GM21576 (cell line): ENCODE data around the gene BUB3.

Source experiments
- ATAC-seq: cut with Tn5 transposase; IDR thresholded peaks from one replicate; pipeline ENCODE4 v1.9.1; 2021; ENCODE audit warnings: mild to moderate bottlenecking, moderate library complexity; ENCODE audit not compliant: unreplicated experiment

The BUB3 gene

DNA sequence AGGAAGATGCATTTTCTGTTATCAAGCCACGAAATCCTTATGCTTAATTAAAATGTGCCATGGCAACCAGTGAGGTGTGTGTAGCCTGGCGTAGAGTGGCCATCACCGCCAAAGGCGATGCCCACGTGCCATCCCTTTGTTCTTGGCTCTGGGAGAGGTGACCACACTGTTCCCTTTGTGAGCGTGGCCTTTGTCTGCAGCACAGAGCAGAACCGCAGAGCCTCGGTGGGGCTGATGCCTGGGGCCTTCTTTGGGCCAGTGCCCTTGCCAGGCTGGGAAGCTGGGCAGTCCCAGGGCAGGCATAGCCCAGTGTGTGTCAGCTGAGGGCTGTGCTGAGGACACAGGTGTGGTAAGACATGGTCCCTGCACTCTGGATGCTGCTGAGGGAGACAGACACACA, 48.3 kb downstream of the BUB3 start:
- no peak for ATAC-seq

DNA sequence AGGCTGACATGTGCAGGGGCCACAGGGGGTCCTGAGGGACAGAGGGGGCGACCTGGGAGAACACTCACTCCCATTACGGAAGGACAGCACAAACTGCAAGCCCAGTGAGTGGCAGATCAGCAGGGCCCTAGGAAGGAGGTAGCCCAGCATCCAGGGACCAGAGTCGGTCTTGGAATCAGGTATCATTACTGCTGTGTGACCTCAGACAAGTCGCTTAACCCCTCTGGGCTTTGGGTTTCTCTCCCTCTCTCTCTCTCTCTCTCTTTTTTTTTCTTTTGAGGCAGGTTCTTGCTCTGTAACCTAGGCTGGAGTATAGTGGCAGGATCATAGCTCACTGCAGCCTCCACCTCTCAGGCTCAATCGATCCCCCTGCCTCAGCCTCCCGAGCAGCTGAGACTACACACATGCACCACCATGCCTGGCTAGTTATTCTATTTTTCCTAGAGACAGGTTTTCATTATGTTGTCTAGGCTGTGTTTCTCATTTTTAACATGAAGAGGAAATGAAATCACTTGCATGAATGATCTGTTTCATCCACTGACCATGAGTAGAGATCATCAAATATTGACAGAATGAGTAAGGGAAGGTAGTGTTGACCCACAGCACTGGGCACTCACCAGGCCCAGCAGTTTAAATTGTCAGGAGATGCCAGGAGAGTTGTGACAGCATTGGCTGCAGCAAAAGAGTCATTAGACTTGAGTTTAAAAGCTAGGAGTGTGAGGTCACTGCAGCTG, 49.4 kb downstream of the BUB3 start:
- ATAC-seq = no peak

DNA sequence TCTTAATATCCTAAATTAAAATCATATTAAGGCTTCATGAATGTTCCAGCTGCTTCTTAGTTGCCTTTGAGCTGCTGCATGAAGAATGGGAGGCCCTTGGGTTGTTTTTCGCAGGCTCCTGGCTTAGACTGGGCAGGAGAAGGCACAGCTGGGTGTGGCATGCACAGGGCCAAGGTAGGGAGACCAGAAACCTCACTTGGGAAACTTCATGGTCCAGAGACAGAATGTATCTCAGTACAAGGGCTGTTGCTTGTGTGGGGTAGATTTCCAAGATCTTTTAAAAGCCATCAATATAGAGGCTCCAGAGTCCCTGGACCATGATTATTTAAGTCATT, 49.9 kb downstream of the BUB3 start:
- ATAC-seq = no peak

DNA sequence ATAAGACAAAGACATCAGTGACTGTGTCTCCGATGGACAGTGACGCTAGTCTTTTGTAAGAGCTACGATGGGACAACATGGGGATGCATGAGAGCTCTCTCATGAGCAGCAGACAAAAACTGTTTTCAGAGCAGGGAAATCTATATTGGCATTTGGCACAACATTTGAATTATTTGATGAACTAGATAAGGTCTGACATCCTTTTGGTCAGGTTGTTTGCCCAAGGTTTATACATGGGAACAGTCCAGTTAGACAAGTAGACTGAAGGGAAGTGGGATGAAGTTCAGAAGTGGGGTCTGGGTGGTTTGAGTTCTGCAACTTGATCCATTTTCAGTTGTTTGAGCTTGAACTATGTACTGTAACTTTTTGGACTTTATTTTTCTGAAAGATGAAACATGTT, 50.8 kb downstream of the BUB3 start:
- no peak for ATAC-seq

DNA sequence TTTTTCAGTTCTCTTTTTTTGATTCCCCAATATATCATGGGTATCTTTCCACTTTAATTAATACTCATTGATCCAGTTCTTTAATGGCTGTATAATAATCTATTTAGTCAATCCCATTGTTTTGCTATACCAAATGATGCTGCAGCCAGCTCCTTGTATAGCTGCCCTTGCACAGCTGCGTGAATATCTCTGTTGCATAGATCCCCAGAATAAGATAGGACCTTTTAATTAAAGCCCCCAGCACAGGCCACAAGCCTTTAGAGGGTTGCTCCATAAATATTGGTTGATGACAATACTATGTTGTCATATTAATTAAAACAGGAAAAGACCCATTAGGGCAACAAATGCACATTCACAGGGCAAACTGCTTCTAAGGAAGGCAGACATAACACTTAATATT, 57.9 kb downstream of the BUB3 start:
- no peak for ATAC-seq

DNA sequence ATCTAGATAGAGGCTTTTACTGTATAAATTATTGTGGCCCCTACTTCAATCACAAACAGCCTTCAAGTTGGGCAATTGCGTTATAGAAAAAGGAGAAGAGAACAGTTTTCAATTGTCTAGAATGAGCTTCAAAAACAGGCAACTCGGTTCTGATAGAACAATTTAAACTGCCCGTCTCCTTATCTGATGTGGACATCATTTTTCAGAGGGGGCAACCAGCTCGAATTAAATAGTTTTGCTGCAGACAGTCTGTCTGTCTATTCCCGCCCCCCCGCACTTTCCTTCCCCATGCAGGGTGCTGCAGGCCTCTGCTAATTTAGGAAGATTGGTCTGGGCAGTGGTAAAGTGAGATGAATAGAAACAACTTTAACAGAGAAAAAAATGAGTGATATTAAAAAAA, 58.4 kb downstream of the BUB3 start:
- no peak for ATAC-seq

DNA sequence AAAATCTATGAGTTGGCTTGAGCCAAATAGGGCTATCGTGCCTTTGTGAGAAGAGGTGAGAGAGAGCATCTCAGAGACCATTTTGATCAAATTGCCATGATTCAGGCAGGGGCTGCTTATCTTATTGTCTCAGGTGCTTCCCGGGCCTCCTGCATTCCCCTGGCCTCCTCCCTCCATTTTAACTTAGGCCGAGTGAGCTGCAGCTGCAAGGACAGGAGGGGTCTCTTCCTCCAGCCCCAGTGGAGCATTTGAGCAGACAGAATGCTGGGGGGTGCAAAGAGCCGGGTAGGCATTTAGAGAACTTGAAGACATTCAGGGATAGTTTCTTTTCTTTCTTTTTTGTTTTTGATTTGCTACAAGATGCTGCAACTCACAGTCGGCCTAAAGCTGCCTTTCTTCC, 59.0 kb downstream of the BUB3 start:
- ATAC-seq = no peak
